ENCODE results near the gene PMM1. TPM values are rescaled to one million over a fixed set of nuclear protein-coding genes. Genes with fewer than 3 reads are reported as not detected.

The PMM1 gene
- total RNA-seq, 1 experiment from 2014 or later: 19.8 TPM

- no peaks in the 10 kb centered on the region for H3K79me1 ChIP-seq (ENCODE audit: insufficient read depth, low read depth, low read length, poor library complexity, severe bottlenecking)
- H3K9ac ChIP-seq (ENCODE audit: extremely low read depth, insufficient read length, low read length): no peak overlapping the region
- no peak overlapping the region for H4K91ac ChIP-seq (ENCODE audit: insufficient read length, low read depth, low read length)
- H4K20me1 ChIP-seq (ENCODE audit: control insufficient read depth, insufficient read depth, insufficient read length): no peaks in the 10 kb centered on the region
- no peak overlapping the region for H2BK15ac ChIP-seq (ENCODE audit: low read depth, low read length)
- peaks cover 0 to 11% (median 4%) of the 10 kb centered on the region in 3 experiments; a peak in 4 of 7 replicates for H3K36me3 Mint-ChIP-seq (ENCODE audit: insufficient read depth in 1 of 3, low read depth in 3 of 3)
- no peak overlapping the region for H2BK120ac ChIP-seq (ENCODE audit: low read depth, low read length, poor library complexity, severe bottlenecking)
- H3T11ph ChIP-seq (ENCODE audit: low read length): no peak overlapping the region
- H3K4me2 ChIP-seq (ENCODE audit: insufficient read depth, insufficient read length, low read length): no peak overlapping the region
- 0 out of 2 replicates have a peak, but pooled peaks cover 2% of the 10 kb centered on the region for H3K4me1 ChIP-seq (ENCODE audit: insufficient read depth, low read length)
- no peak overlapping the region for H4K8ac ChIP-seq (replicated peaks; ENCODE audit: insufficient read length, low read depth, low read length)
- no peak overlapping the region for H4K5ac ChIP-seq (ENCODE audit: insufficient read length, low read depth, low read length)
- no peak overlapping the region for H3K4ac ChIP-seq (ENCODE audit: low read depth, low read length)
- H3K14ac ChIP-seq (ENCODE audit: insufficient read depth, low read length): no peak overlapping the region; the same call in 1 of the 2 replicates
- H2BK20ac ChIP-seq (ENCODE audit: low read depth, low read length, poor library complexity, severe bottlenecking): no peak overlapping the region
- no peak overlapping the region for H3K18ac ChIP-seq (ENCODE audit: insufficient read length, low read depth, low read length)
- no peaks in the 10 kb centered on the region; the same call in 1 of the 2 replicates for H3K27me3 Mint-ChIP-seq (ENCODE audit: low read depth)
- no peak overlapping the region for H3K56ac ChIP-seq (ENCODE audit: insufficient read length, low read depth, low read length)
- H3K9me3 ChIP-seq (ENCODE audit: control insufficient read depth, low read depth, low read length): no peaks in the 10 kb centered on the region
- no peaks in the 10 kb centered on the region; a peak in 1 of 4 replicates for H3K4me1 Mint-ChIP-seq
- H3K9me3 Mint-ChIP-seq: no peaks in the 10 kb centered on the region
- H3K27ac Mint-ChIP-seq: no peak overlapping the region
- H2BK12ac ChIP-seq (ENCODE audit: insufficient read length, low read depth, low read length): no peak overlapping the region
- H3K4me3 Mint-ChIP-seq: no peak overlapping the region
- no peak for DNase-seq
- no peaks in the 10 kb centered on the region for H3K79me2 ChIP-seq (ENCODE audit: insufficient read depth, low read length)
- no peak overlapping the region for H2AK5ac ChIP-seq (ENCODE audit: insufficient read length, low read length)
- H3K27ac ChIP-seq (ENCODE audit: insufficient read length, low read depth, low read length): no peak overlapping the region
- no peak for TF ChIP-seq CTCF (conservative IDR thresholded peaks at IDR 0.05)
- H2BK5ac ChIP-seq (ENCODE audit: insufficient read length, low read length): no peak overlapping the region
- no peak overlapping the region for H3K23ac ChIP-seq (ENCODE audit: insufficient read length, low read depth, low read length)
- no peak overlapping the region for H2AFZ ChIP-seq (ENCODE audit: low read length)
- WGBS (ENCODE audit: extremely low coverage, insufficient read length, low lambda C conversion rate): no CpG with 5 or more reads among the region's 15 CpGs
- no peaks in the 10 kb centered on the region for H3K23me2 ChIP-seq (ENCODE audit: insufficient read length, low read depth, low read length, poor library complexity, severe bottlenecking)
- no peaks in the 10 kb centered on the region for H3K27me3 ChIP-seq (ENCODE audit: insufficient read depth, low read length)
These were observed 14.1 kb downstream of the PMM1 start for GRCh38 chr22:41575533-41575932.
